ENCODE results near the gene LTN1.

DNA sequence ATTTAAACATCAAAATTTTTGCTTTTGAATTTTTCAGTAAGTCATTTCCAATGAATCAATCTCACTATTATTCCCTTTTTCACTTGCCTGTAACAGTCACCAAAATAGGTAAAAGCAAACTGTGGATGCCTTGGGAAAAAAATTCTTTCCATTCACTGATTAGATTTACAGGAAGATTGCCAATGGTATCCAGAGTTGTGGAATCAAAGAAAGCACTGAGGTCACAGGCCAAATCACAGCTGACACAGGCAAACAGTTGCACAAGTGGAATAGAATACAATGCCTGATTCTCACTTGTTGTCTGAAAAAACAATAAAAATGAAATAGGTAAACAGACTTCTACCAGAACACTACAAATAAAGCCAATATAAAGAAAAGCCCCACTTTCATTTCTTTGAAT is 48.4 kb downstream of the LTN1 start:
- TF ChIP-seq, protein P1, sequence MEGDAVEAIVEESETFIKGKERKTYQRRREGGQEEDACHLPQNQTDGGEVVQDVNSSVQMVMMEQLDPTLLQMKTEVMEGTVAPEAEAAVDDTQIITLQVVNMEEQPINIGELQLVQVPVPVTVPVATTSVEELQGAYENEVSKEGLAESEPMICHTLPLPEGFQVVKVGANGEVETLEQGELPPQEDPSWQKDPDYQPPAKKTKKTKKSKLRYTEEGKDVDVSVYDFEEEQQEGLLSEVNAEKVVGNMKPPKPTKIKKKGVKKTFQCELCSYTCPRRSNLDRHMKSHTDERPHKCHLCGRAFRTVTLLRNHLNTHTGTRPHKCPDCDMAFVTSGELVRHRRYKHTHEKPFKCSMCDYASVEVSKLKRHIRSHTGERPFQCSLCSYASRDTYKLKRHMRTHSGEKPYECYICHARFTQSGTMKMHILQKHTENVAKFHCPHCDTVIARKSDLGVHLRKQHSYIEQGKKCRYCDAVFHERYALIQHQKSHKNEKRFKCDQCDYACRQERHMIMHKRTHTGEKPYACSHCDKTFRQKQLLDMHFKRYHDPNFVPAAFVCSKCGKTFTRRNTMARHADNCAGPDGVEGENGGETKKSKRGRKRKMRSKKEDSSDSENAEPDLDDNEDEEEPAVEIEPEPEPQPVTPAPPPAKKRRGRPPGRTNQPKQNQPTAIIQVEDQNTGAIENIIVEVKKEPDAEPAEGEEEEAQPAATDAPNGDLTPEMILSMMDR (IDR thresholded peaks at IDR 0.05) = no peak
- no peak for TF ChIP-seq POLR2A (IDR thresholded peaks at IDR 0.05)
